ENCODE data around the gene H6PD. TPM values are rescaled to one million over a fixed set of nuclear protein-coding genes. Genes with fewer than 3 reads are reported as not detected.

The H6PD gene
- total RNA-seq, 1 donor from 2014 or later, result 23.9 TPM

DNA sequence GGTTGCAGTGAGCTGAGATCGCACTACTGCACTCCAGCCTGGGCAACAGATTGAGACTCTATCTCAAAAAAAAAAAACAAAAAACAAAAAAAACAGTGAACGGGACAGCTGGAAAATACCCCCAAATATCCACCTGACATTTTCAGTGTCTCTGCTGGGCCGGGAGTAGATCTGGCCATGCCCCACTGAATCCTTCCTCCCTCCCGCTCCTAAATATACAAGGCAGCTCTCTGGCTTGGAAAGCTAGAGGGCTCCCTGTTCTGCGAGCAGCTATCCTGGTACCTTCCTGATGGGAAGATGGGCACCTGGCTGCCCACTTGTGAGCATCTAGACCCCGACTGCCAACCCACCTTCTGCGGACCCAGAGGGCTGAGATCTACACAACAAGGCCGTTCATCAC is 79.5 kb downstream of the H6PD start:
- TF ChIP-seq CTCF (conservative IDR thresholded peaks at IDR 0.05), result no peak
- Mint-ChIP-seq H3K4me1 (no peaks in the 10 kb centered on the region), H3K9me3 (no peaks in the 10 kb centered on the region), H3K36me3 (ENCODE audit: low read depth) (no peaks in the 10 kb centered on the region), H3K27ac (ENCODE audit: unreplicated experiment) (no peak overlapping the region), H3K27me3 (ENCODE audit: low read depth) (no peaks in the 10 kb centered on the region), H3K4me3 (no peak overlapping the region)
- DNase-seq (ENCODE audit: low read depth, low spot score), result no peak

- Mint-ChIP-seq H3K27ac (ENCODE audit: unreplicated experiment) (no peak overlapping the region), H3K36me3 (ENCODE audit: low read depth) (no peaks in the 10 kb centered on the region), H3K27me3 (ENCODE audit: low read depth) (no peaks in the 10 kb centered on the region), H3K4me3 (no peak overlapping the region), H3K9me3 (no peaks in the 10 kb centered on the region), H3K4me1 (no peaks in the 10 kb centered on the region)
- DNase-seq (ENCODE audit: low read depth, low spot score), result no peak
- no peak for TF ChIP-seq CTCF (conservative IDR thresholded peaks at IDR 0.05)
These were observed 80.3 kb downstream of the H6PD start for GRCh38 chr1:9314711-9315379.

- H3K27ac Mint-ChIP-seq (ENCODE audit: unreplicated experiment), result no peak overlapping the region
- H3K4me3 Mint-ChIP-seq, result no peak overlapping the region
- peaks cover 6% of the 10 kb centered on the region for H3K27me3 Mint-ChIP-seq (ENCODE audit: low read depth)
- TF ChIP-seq CTCF (conservative IDR thresholded peaks at IDR 0.05), result no peak
- no peak for DNase-seq (ENCODE audit: low read depth, low spot score)
- H3K9me3 Mint-ChIP-seq, result no peaks in the 10 kb centered on the region
- no peaks in the 10 kb centered on the region for H3K36me3 Mint-ChIP-seq (ENCODE audit: low read depth)
- H3K4me1 Mint-ChIP-seq, result peaks cover 6% of the 10 kb centered on the region
These were observed 81.0 kb downstream of the H6PD start for GRCh38 chr1:9315411-9316079.

- H3K36me3 Mint-ChIP-seq (ENCODE audit: low read depth), result no peaks in the 10 kb centered on the region
- no peak overlapping the region for H3K27ac Mint-ChIP-seq (ENCODE audit: unreplicated experiment)
- TF ChIP-seq CTCF (conservative IDR thresholded peaks at IDR 0.05), result no peak
- peaks cover 8% of the 10 kb centered on the region for H3K27me3 Mint-ChIP-seq (ENCODE audit: low read depth)
- DNase-seq (ENCODE audit: low read depth, low spot score), result no peak
- peaks cover 11% of the 10 kb centered on the region for H3K4me1 Mint-ChIP-seq
- no peak overlapping the region for H3K4me3 Mint-ChIP-seq
- H3K9me3 Mint-ChIP-seq, result no peaks in the 10 kb centered on the region
These were observed 81.5 kb downstream of the H6PD start for GRCh38 chr1:9316080-9316444.

DNA sequence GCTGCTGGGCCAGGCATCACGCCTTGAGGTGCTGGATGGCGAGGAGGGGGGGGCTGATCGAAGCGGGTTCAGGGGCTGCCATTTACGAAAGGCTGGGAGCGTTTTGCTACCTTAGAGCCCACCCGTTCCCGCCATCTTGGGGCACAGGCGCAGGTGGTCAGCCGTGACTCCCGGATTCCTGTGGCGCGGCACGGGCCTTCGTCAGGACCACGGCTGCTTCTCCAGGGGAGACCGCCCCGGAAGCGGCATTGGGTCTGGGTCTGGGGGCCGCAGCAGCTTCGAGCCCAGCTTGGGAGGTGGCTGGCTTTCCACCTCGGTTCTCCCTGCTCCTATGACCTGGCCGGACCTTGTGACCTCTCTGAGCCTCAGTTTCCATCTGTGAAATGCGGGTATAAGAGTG is 81.9 kb downstream of the H6PD start:
- TF ChIP-seq CTCF (conservative IDR thresholded peaks at IDR 0.05), result no peak
- H3K36me3 Mint-ChIP-seq (ENCODE audit: low read depth), result no peaks in the 10 kb centered on the region
- H3K9me3 Mint-ChIP-seq, result no peaks in the 10 kb centered on the region
- no peak for DNase-seq (ENCODE audit: low read depth, low spot score)
- H3K27ac Mint-ChIP-seq (ENCODE audit: unreplicated experiment), result no peak overlapping the region
- peaks cover 14% of the 10 kb centered on the region for H3K4me1 Mint-ChIP-seq
- peaks cover 9% of the 10 kb centered on the region for H3K27me3 Mint-ChIP-seq (ENCODE audit: low read depth)
- H3K4me3 Mint-ChIP-seq, result no peak overlapping the region
